ENCODE measurements around the gene RGCC.

DNA sequence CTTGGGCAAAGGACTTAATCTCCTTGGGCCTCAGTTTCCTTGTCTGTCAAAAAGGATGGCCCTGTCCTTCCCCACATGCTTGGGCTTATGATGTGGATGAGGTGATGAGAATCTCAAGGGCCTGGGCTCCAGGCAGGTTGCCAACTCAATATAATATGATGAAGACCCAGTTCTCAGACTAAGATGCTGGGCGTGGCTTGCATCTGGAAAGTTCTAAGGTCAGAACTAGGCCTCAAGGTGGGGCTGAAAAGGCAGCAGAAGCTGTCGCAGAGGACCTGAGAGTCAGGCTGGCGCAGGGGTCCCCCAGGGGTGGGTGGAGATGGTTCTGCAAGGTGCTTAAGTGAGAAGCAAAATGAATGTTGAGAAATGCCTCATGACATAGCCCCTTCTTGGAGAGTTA is 58.8 kb downstream of the RGCC start:
- TF ChIP-seq, protein P1, sequence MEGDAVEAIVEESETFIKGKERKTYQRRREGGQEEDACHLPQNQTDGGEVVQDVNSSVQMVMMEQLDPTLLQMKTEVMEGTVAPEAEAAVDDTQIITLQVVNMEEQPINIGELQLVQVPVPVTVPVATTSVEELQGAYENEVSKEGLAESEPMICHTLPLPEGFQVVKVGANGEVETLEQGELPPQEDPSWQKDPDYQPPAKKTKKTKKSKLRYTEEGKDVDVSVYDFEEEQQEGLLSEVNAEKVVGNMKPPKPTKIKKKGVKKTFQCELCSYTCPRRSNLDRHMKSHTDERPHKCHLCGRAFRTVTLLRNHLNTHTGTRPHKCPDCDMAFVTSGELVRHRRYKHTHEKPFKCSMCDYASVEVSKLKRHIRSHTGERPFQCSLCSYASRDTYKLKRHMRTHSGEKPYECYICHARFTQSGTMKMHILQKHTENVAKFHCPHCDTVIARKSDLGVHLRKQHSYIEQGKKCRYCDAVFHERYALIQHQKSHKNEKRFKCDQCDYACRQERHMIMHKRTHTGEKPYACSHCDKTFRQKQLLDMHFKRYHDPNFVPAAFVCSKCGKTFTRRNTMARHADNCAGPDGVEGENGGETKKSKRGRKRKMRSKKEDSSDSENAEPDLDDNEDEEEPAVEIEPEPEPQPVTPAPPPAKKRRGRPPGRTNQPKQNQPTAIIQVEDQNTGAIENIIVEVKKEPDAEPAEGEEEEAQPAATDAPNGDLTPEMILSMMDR (conservative IDR thresholded peaks at IDR 0.05; ENCODE audit: low read length): no peak
- no peak for TF ChIP-seq EZH2phosphoT487 (IDR thresholded peaks at IDR 0.05; ENCODE audit: borderline replicate concordance)

Measured in Loucy (cell line).